Loucy (cell line): ENCODE data around the gene ANP32A.

Source experiments
- H2AFZ ChIP-seq: fragments of 200-600 bp; sonication (generic); 2 replicates; pipeline ENCODE4 v1.6.0; 2016; ENCODE audit warnings: antibody characterized with exemption, mild to moderate bottlenecking, low read length, moderate library complexity
- H3F3A ChIP-seq: fragments of 200-600 bp; 2 replicates; pipeline ENCODE4 v1.6.0; 2016; ENCODE audit warnings: antibody characterized with exemption, low read depth, mild to moderate bottlenecking
- H3K27me3 ChIP-seq: fragments of 200-600 bp; sonication (generic); 2 replicates; pipeline ENCODE4 v1.6.1; 2014; ENCODE audit warnings: low read length, mild to moderate bottlenecking; ENCODE audit not compliant: insufficient read depth, poor library complexity, severe bottlenecking
- H3K36me3 ChIP-seq: fragments of 200-600 bp; sonication (generic); 2 replicates; pipeline ENCODE4 v1.6.1; 2016; ENCODE audit warnings: low read length; ENCODE audit not compliant: insufficient read depth
- H3K4me1 ChIP-seq: fragments of 200-600 bp; sonication (generic); 2 replicates; pipeline ENCODE4 v1.5.1; 2014; ENCODE audit warnings: low read length, mild to moderate bottlenecking; ENCODE audit not compliant: insufficient read depth, poor library complexity, severe bottlenecking
- H3K4me2 ChIP-seq: fragments of 200-600 bp; sonication (generic); 2 replicates; pipeline ENCODE4 v1.6.0; 2014; ENCODE audit warnings: antibody characterized with exemption, low read length, low read depth, mild to moderate bottlenecking; ENCODE audit not compliant: poor library complexity, severe bottlenecking
- H3K4me3 ChIP-seq: fragments of 200-600 bp; sonication (generic); 2 replicates; pipeline ENCODE4 v1.5.1; 2014; ENCODE audit warnings: low read length, mild to moderate bottlenecking, mixed read lengths; ENCODE audit not compliant: poor library complexity, severe bottlenecking
- H3K79me2 ChIP-seq: fragments of 200-600 bp; sonication (generic); 2 replicates; pipeline ENCODE4 v1.6.1; 2014; ENCODE audit warnings: low read length; ENCODE audit not compliant: insufficient read depth
- H3K9ac ChIP-seq: fragments of 200-600 bp; sonication (generic); 2 replicates; pipeline ENCODE4 v1.6.0; 2014; ENCODE audit warnings: mild to moderate bottlenecking, low read depth, low read length, moderate library complexity; ENCODE audit not compliant: poor library complexity, severe bottlenecking
- H3K9me2 ChIP-seq: fragments of 200-600 bp; sonication (generic); replicated peaks from 2 replicates; pipeline ENCODE4 v1.6.1; 2016; ENCODE audit warnings: low read depth, low read length, mixed read lengths
- H3K9me3 ChIP-seq: fragments of 200-600 bp; sonication (generic); 2 replicates; pipeline ENCODE4 v1.6.1; 2014; ENCODE audit warnings: mild to moderate bottlenecking, antibody characterized with exemption, low read length, low read depth; ENCODE audit not compliant: insufficient read depth
- H4K20me1 ChIP-seq: fragments of 200-600 bp; sonication (generic); 2 replicates; pipeline ENCODE4 v1.6.0; 2014; ENCODE audit warnings: antibody characterized with exemption, low read length, mild to moderate bottlenecking; ENCODE audit not compliant: insufficient read depth, poor library complexity, severe bottlenecking
- CTCF ChIP-seq: fragments of 200-600 bp; sonication (generic); conservative IDR thresholded peaks from 2 replicates; pipeline ENCODE4 v1.5.1; 2014; ENCODE audit warnings: mild to moderate bottlenecking, antibody characterized with exemption, low read length
- EZH2phosphoT487 ChIP-seq: fragments of 200-600 bp; IDR thresholded peaks from 2 replicates; pipeline ENCODE4 v1.6.1; 2018; ENCODE audit warnings: antibody characterized with exemption, mild to moderate bottlenecking, moderate library complexity, borderline replicate concordance

ANP32A gene

DNA sequence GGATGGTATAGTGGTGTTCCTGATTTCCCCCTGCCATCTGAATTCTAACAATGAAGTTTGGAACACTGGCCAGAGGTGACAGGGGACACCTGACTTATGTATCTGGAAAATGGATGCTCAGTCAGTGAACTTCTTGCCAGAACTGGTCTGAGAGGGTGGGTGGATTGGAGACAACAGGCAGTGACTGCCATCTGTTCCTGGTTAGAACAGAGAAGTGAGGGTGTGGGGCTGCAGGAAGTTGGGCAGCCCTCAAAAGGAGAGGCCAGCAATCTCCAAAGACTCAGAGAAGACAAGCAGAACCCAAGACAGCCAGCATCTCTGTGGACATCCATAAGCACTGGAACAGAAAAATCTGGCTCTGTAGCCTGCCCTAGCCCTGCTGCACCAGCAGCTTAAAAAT, 50.5 kb downstream of the ANP32A start:
- H3K4me2 ChIP-seq: no peak overlapping the region
- no peaks in the 10 kb centered on the region for H3K79me2 ChIP-seq
- H3K4me1 ChIP-seq: no peaks in the 10 kb centered on the region
- no peaks in the 10 kb centered on the region for H3K9me3 ChIP-seq
- no peaks in the 10 kb centered on the region for H3K36me3 ChIP-seq
- H3K27me3 ChIP-seq: no peaks in the 10 kb centered on the region
- no peaks in the 10 kb centered on the region for H4K20me1 ChIP-seq
- H3K9me2 ChIP-seq: no peaks in the 10 kb centered on the region
- no peaks in the 10 kb centered on the region for H3F3A ChIP-seq
- no peak overlapping the region for H3K9ac ChIP-seq
- H3K4me3 ChIP-seq: no peak overlapping the region
- no peak overlapping the region for H2AFZ ChIP-seq
- TF ChIP-seq CTCF: no peak
- no peak for TF ChIP-seq EZH2phosphoT487

DNA sequence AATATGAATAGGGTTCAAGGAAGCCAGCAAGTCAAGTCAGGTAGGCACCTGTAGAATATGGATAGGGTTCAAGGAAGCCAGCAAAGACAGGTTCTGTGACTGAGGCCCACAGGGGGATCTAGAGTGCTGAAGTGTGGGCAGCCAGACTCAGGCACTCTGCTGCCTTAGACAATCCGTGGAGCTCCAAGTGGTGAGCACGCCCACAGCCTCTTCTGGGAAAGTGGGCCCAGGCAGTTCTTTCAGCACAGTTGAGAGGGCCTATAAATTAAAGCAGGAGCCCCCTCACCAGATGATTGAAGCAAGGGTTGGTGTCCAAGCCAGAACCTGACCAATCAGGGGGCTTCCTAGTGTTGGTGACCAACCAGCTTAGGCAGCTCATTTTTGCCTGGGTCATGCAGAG, 51.0 kb downstream of the ANP32A start:
- Histone ChIP-seq H3K4me3 (no peak overlapping the region), H3K9ac (no peak overlapping the region), H3K79me2 (no peaks in the 10 kb centered on the region), H3K4me2 (no peak overlapping the region), H3F3A (no peaks in the 10 kb centered on the region), H3K9me3 (no peaks in the 10 kb centered on the region), H4K20me1 (no peaks in the 10 kb centered on the region), H3K4me1 (no peaks in the 10 kb centered on the region), H3K36me3 (no peaks in the 10 kb centered on the region), H3K27me3 (no peaks in the 10 kb centered on the region), H3K9me2 (no peaks in the 10 kb centered on the region), H2AFZ (no peak overlapping the region)
- TF ChIP-seq EZH2phosphoT487 (no peak), CTCF (no peak)

DNA sequence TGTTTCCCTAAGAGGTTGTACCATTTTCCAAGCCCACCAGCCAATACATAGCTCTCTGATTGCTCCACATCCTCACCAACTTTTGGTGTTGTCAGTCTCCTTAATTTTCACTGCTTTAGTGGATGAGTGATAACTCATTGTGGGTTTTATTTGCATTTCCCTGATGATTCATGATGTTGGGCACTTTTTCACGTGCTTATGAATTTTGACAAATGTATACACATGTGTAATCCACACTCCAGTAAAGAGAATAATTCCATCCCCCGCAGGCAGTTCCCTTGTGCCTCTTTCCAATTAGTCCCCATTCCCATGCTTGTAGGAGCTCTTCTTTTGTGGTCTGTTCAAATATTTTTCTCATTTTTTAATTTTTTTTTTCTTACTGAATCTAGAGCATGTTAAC, 52.4 kb downstream of the ANP32A start:
- Histone ChIP-seq H4K20me1 (no peaks in the 10 kb centered on the region), H3K79me2 (no peaks in the 10 kb centered on the region), H3K4me2 (no peak overlapping the region), H2AFZ (no peak overlapping the region), H3K36me3 (no peaks in the 10 kb centered on the region), H3K27me3 (no peaks in the 10 kb centered on the region), H3K9ac (no peak overlapping the region), H3K9me3 (no peaks in the 10 kb centered on the region), H3K4me1 (no peaks in the 10 kb centered on the region), H3K4me3 (no peak overlapping the region), H3K9me2 (no peaks in the 10 kb centered on the region), H3F3A (no peaks in the 10 kb centered on the region)
- TF ChIP-seq EZH2phosphoT487: no peak
- TF ChIP-seq CTCF: no peak
